GM18499 (cell line): ENCODE measurements around the gene DAPK1.

Experiments used
- ATAC-seq: cut with Tn5 transposase; IDR thresholded peaks from one replicate; pipeline ENCODE4 v1.9.1; 2021; ENCODE audit warnings: moderate number of reproducible peaks; ENCODE audit not compliant: insufficient read depth, unreplicated experiment

DAPK1 gene

DNA sequence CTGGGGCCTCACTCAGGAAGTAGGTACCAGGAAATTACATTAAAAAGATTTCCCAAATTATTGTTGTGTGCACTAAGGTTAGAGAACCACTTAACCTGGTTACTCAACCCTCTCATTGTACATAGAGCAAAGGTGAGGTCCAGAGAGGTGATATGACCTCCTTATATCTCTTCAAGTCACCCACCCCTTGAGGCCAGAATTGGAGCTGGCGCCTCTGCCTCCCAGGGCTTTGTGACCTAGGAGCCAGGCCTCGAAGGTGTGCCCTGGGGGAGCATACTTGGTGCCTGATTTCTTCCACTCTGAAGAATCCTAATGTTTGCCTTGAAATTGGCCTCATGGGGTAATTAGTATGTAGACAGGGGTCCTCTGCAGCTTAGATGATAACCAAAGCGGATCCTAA is 133.2 kb downstream of the DAPK1 start:
- ATAC-seq: no peak

GRCh38 chr9:87635656-87636501 is 138.2 kb downstream of the DAPK1 start:
- ATAC-seq: no peak

DNA sequence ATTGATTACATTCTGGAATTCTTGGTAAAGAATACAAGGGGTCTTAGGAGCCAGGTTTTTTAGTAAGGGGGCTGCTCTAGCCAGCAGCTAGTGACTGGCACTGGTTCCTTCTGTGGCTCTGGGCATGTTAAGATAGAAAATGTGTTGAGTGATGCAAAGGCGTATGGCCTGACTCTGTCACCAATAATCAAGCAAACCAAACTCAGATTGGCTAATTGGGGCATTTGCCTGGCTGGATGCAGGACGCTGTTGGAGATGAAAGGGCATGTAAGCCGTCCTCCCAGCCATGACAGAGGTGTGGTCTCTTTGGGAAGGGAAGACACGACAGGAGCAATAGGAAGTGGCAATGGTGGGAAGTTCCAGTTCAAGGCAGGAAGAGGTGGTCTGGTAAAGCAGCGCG is 140.6 kb downstream of the DAPK1 start:
- ATAC-seq: no peak

- ATAC-seq: no peak
Observed at GRCh38 chr9:87639949-87640348, 142.3 kb downstream of the DAPK1 start.

GRCh38 chr9:87640385-87640795 is 142.7 kb downstream of the DAPK1 start:
- ATAC-seq: no peak

- no peak for ATAC-seq
Observed at GRCh38 chr9:87641067-87641466, 143.4 kb downstream of the DAPK1 start.

GRCh38 chr9:87642330-87643106 is 144.9 kb downstream of the DAPK1 start:
- no peak for ATAC-seq

GRCh38 chr9:87643107-87643650 is 145.5 kb downstream of the DAPK1 start:
- ATAC-seq: no peak

- no peak for ATAC-seq
Observed at GRCh38 chr9:87643778-87644570, 146.3 kb downstream of the DAPK1 start.

DNA sequence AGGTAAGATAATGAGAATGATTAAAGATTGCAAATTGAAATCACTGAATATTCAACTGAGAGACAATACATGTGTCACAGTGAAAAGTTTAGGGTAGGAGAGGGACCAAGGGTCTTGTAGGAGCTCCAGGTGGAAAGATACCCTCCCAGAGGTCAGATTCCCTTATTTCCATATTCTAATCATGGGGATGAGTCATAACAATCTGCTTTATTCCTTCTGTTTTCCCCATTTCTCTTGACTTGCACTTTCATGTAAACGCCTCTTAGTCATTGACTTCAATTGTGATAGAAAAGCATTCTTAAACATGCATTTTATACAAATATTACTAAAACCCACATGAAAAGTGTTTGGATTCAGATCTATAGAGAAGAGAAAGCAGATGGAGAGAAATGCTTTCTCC is 147.0 kb downstream of the DAPK1 start:
- ATAC-seq: no peak

- no peak for ATAC-seq
Observed at GRCh38 chr9:87646546-87646945, 148.9 kb downstream of the DAPK1 start.

DNA sequence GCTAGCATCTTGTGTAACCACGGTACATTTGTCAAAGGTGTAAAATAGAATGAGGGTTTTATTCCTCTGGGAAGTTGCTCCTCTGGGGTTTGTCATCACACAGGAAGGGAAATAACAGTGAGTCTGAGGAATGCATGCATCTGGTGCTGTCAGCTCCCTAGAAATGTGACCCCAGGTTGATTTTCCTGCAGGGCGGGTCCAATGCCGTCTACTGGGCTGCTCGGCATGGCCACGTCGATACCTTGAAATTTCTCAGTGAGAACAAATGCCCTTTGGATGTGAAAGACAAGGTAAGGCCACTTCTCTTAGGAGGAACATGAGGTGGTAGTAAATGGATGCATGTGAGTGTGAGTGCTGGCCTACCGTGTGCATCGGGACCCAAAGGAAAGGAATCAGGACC is 149.4 kb downstream of the DAPK1 start:
- no peak for ATAC-seq

- no peak for ATAC-seq
Observed at GRCh38 chr9:87648606-87649005, 150.9 kb downstream of the DAPK1 start.

DNA sequence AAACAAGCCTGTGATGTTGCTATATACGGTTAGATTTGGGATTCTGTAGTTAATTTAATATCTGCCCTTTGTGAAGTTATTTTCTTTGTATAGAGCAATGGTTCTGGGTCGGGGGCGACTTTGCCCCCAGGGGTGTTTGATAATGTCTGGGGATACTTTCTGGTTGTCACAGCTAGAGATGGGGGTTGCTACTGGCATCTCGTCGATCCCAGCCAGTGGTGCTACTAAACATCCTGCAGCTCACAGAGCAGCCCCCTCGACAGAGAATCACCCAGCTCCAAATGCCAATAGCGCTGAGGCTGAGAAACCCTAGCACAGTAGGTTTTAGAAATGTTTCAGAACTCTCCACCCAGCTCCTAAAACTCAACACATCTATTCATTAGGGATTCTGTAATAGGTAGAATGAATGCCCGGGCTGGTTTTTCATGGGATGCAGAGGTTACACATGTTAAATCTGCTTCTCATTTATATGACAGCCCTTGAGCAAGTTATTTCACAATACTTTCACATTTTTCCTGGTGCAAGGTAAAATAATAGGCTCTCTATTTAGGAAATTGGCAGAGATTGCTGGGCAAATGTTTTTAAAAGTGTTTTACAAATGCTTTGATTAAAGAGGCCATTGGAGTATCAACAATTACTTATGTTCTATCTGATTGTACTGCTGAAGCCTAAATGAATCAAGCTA is 153.1 kb downstream of the DAPK1 start:
- no peak for ATAC-seq

DNA sequence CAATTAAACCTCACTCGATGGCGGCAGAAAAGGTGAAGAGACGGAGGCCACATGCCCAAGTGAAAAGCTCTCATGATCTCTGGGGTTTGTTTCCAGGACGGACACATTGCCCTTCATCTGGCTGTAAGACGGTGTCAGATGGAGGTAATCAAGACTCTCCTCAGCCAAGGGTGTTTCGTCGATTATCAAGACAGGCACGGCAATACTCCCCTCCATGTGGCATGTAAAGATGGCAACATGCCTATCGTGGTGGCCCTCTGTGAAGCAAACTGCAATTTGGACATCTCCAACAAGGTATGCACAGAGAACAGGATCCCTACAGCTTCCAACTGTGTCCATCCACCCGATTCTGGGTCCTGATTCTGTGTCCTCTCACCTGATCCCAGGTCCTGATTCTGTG is 153.8 kb downstream of the DAPK1 start:
- no peak for ATAC-seq

DNA sequence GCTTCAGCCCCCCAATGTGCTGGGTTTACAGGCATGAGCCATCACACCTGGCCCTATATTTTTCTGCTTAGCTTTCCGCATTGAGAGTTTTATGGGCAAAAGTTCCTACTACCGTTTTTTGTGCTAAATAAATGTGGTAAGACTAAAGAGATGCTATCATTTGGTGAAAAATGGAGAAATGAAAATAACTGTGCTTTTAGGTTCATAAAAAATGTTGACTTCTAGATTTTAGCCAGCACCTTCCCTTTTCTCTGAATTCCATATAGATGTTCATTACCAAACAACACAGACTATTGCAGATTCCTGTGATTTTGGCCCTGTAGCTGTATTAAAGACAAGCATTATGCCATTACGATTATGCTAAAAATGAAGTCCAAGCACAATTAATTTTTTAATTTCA is 156.3 kb downstream of the DAPK1 start:
- no peak for ATAC-seq

GRCh38 chr9:87655731-87656130 is 158.1 kb downstream of the DAPK1 start:
- ATAC-seq: no peak

DNA sequence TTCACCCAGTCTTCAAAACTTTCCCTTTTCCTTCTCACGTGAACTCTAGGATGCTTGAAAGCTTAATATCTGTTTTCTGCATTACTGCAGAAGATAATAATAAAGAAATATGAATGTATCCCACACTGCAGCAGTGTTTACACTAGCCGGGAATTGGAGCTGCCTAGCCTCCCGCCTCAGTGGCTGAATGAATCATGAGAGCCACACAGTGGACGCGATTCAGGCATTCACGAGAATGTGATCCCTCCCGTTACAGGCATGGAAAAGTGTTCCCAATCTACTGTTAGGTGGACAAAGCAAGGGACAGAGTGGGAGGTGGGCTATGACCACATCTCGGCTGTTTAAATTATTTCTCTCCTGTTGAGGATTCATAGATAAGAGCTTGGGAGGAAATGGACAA is 158.8 kb downstream of the DAPK1 start:
- no peak for ATAC-seq

GRCh38 chr9:87657190-87657589 is 159.5 kb downstream of the DAPK1 start:
- ATAC-seq: no peak

DNA sequence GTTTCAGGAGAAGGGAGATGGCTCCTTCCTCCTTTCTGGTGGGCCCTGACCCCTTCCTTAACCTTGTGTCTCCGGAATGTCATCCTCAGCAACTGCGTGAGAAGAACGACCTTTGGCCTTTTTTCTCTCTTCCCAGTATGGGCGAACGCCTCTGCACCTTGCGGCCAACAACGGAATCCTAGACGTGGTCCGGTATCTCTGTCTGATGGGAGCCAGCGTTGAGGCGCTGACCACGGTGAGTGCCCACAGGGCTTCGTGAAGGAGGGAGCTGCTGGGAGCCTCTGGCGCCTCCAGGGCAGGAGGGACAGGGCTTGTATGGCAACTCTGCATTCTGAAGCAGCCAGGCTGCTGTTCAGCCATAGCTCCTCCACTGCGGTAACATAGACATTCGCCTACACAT is 160.2 kb downstream of the DAPK1 start:
- no peak for ATAC-seq
